Activated CD4-positive, alpha-beta T cell treated with anti-CD3 and anti-CD28 coated beads for 36 hours (primary cell): ENCODE data around the gene MCOLN1. TPM values are rescaled to one million over a fixed set of nuclear protein-coding genes. Genes with fewer than 3 reads are reported as not detected.

Experiments
- ATAC-seq: fragments of 200-7000 bp; cut with Tn5 transposase; one replicate; pipeline ENCODE4 v1.10.0; 2021; ENCODE audit warnings: mild to moderate bottlenecking, moderate library complexity
- CTCF ChIA-PET: fragments of 350-600 bp; sonication (Branson Sonifier 250); formaldehyde crosslinking; loops from one replicate; lab custom pipeline; 2021; ENCODE audit warnings: antibody characterized with exemption; lab: Charles Lee
- POLR2A ChIA-PET: fragments of 350-600 bp; sonication (Branson Sonifier 250); formaldehyde crosslinking; loops from one replicate; lab custom pipeline; 2021; ENCODE audit warnings: antibody characterized with exemption, inconsistent platforms; lab: Charles Lee
- DNase-seq: peaks from one replicate; pipeline ENCODE4 v3.0.0-alpha.2; 2020
- H3K27ac Mint-ChIP-seq: one replicate; pipeline ENCODE4 v1.8.0; 2021; ENCODE audit warnings: mixed read lengths
- H3K27me3 Mint-ChIP-seq: one replicate; pipeline ENCODE4 v1.8.0; 2021; ENCODE audit warnings: mixed read lengths
- H3K36me3 Mint-ChIP-seq: one replicate; pipeline ENCODE4 v1.8.0; 2021; ENCODE audit warnings: low read depth, mixed read lengths
- H3K4me1 Mint-ChIP-seq: one replicate; pipeline ENCODE4 v1.8.0; 2021; ENCODE audit warnings: mixed read lengths
- H3K4me3 Mint-ChIP-seq: one replicate; pipeline ENCODE4 v1.8.0; 2021; ENCODE audit warnings: mild to moderate bottlenecking, moderate library complexity, mixed read lengths
- H3K9me3 Mint-ChIP-seq: one replicate; pipeline ENCODE4 v1.8.0; 2021; ENCODE audit warnings: low read depth, mixed read lengths
- intact Hi-C, 2 experiments: fragments of 100-400 bp; cut with DNase I in 1 of 2; cut with micrococcal nuclease in 1 of 2; formaldehyde crosslinking; loops; one replicate each; pipeline versions ENCODE4 v1.14.2 to v1.15.1; 2022 to 2024; cut with DNase I, micrococcal nuclease
- total RNA-seq, 2 experiments: library from RNA; stranded (reverse); gene quantifications; one replicate each; pipeline ENCODE4 v1.2.3, GENCODE V29; 2021

Gene MCOLN1
- total RNA-seq, 2 experiments from 2014 or later = 6.7 to 7.7 TPM

- Mint-ChIP-seq H3K9me3 (no peaks in the 10 kb centered on the region), H3K36me3 (no peaks in the 10 kb centered on the region), H3K27me3 (peaks cover 31% of the 10 kb centered on the region), H3K4me3 (peak overlapping the region; percentile 32), H3K27ac (no peak overlapping the region), H3K4me1 (peaks cover 13% of the 10 kb centered on the region)
- CTCF ChIA-PET = interaction anchor here (0.8 kb wide), 1 partner anchor 370 kb away, joined by 3 read pairs; no protein-coding TSS in a partner anchor
- intact Hi-C loops = loop anchor here in 1 of 2 experiments (5.0 kb wide), 1 partner anchor 367 kb away; the partner anchor contains the start of gene PRR36
- no peak for DNase-seq
- POLR2A ChIA-PET = interaction anchor here (0.7 kb wide), 1 partner anchor 16 kb away, joined by 3 read pairs; no protein-coding TSS in a partner anchor
- ATAC-seq = no peak
Observed at GRCh38 chr19:7505288-7505681, 17.1 kb upstream of the MCOLN1 start.

GRCh38 chr19:7505682-7506384, 16.6 kb upstream of the MCOLN1 start:
- ChIA-PET CTCF (interaction anchor here (0.8 to 1.0 kb wide), 2 partner anchors 63 to 370 kb away, joined by 3 read pairs; no protein-coding TSS in a partner anchor), POLR2A (interaction anchor here (0.7 kb wide), 2 partner anchors 16 to 326 kb away, joined by 3 to 4 read pairs; no protein-coding TSS in a partner anchor)
- H3K27ac Mint-ChIP-seq = no peak overlapping the region
- no peaks in the 10 kb centered on the region for H3K9me3 Mint-ChIP-seq
- no peaks in the 10 kb centered on the region for H3K36me3 Mint-ChIP-seq
- intact Hi-C loops = loop anchor here in 1 of 2 experiments (1.0 to 5.0 kb wide), 6 partner anchors 16 to 366 kb away; partner anchors contain the start of genes MCOLN1, PEX11G, PNPLA6 and PRR36
- ATAC-seq (peak; percentile 64), DNase-seq (peak; percentile 72)
- peak overlapping the region; percentile 32 for H3K4me3 Mint-ChIP-seq
- H3K4me1 Mint-ChIP-seq = peaks cover 13% of the 10 kb centered on the region
- peaks cover 29% of the 10 kb centered on the region for H3K27me3 Mint-ChIP-seq

- Mint-ChIP-seq H3K27ac (no peak overlapping the region), H3K36me3 (no peaks in the 10 kb centered on the region), H3K27me3 (peaks cover 28% of the 10 kb centered on the region), H3K4me1 (peaks cover 13% of the 10 kb centered on the region), H3K9me3 (no peaks in the 10 kb centered on the region), H3K4me3 (no peak overlapping the region)
- intact Hi-C loops = loop anchor here in 1 of 2 experiments (1.0 to 5.0 kb wide), 6 partner anchors 16 to 366 kb away; partner anchors contain the start of genes MCOLN1, PEX11G, PNPLA6 and PRR36
- CTCF ChIA-PET = interaction anchor here (0.6 to 1.0 kb wide), 2 partner anchors 62 to 178 kb away, joined by 3 to 4 read pairs; no protein-coding TSS in a partner anchor
- ATAC-seq (peak; percentile 85), DNase-seq (peak; percentile 81)
- POLR2A ChIA-PET = interaction anchor here (0.6 to 0.7 kb wide), 2 partner anchors 11 to 325 kb away, joined by 3 to 4 read pairs; no protein-coding TSS in a partner anchor
Observed at GRCh38 chr19:7506385-7507328, 15.8 kb upstream of the MCOLN1 start.

GRCh38 chr19:7507884-7508283, 14.5 kb upstream of the MCOLN1 start:
- Mint-ChIP-seq H3K27ac (no peak overlapping the region), H3K4me3 (no peak overlapping the region), H3K27me3 (peaks cover 22% of the 10 kb centered on the region), H3K9me3 (no peaks in the 10 kb centered on the region), H3K4me1 (peaks cover 13% of the 10 kb centered on the region), H3K36me3 (no peaks in the 10 kb centered on the region)
- intact Hi-C loops = loop anchor here in 1 of 2 experiments (5.0 kb wide), 1 partner anchor 364 kb away; the partner anchor contains the start of gene PRR36
- ATAC-seq (peak; percentile 51), DNase-seq (peak; percentile 52)
- ChIA-PET CTCF (no interaction called here), POLR2A (no interaction called here)

GRCh38 chr19:7509625-7510024, 12.8 kb upstream of the MCOLN1 start:
- ChIA-PET CTCF (interaction anchor here (1.1 to 1.5 kb wide), 3 partner anchors 13 to 143 kb away, joined by 3 read pairs; no protein-coding TSS in a partner anchor), POLR2A (interaction anchor here (0.5 kb wide), 1 partner anchor 1272 kb away, joined by 5 read pairs; no protein-coding TSS in a partner anchor)
- peaks cover 13% of the 10 kb centered on the region for H3K4me1 Mint-ChIP-seq
- ATAC-seq = no peak
- peak; percentile 43 for DNase-seq
- H3K4me3 Mint-ChIP-seq = no peak overlapping the region
- no peaks in the 10 kb centered on the region for H3K9me3 Mint-ChIP-seq
- intact Hi-C loops = loop anchor here in 1 of 2 experiments (5.0 kb wide), 1 partner anchor 363 kb away; the partner anchor contains the start of gene PRR36
- H3K27ac Mint-ChIP-seq = no peak overlapping the region
- H3K27me3 Mint-ChIP-seq = peaks cover 20% of the 10 kb centered on the region
- H3K36me3 Mint-ChIP-seq = no peaks in the 10 kb centered on the region

- ATAC-seq (no peak), DNase-seq (no peak)
- intact Hi-C loops = no loop called here
- ChIA-PET POLR2A (no interaction called here), CTCF (no interaction called here)
- H3K27me3 Mint-ChIP-seq = peaks cover 16% of the 10 kb centered on the region
- H3K4me3 Mint-ChIP-seq = no peak overlapping the region
- H3K27ac Mint-ChIP-seq = no peak overlapping the region
- H3K36me3 Mint-ChIP-seq = no peaks in the 10 kb centered on the region
- H3K9me3 Mint-ChIP-seq = no peaks in the 10 kb centered on the region
- H3K4me1 Mint-ChIP-seq = peaks cover 4% of the 10 kb centered on the region
Observed at GRCh38 chr19:7512400-7512851, 10.0 kb upstream of the MCOLN1 start.

GRCh38 chr19:7513809-7514642, 8.4 kb upstream of the MCOLN1 start:
- H3K9me3 Mint-ChIP-seq = no peaks in the 10 kb centered on the region
- H3K4me1 Mint-ChIP-seq = peaks cover 4% of the 10 kb centered on the region
- intact Hi-C loops = no loop called here
- H3K36me3 Mint-ChIP-seq = no peaks in the 10 kb centered on the region
- no peak for DNase-seq
- H3K4me3 Mint-ChIP-seq = no peak overlapping the region
- POLR2A ChIA-PET = no interaction called here
- ATAC-seq = no peak
- H3K27ac Mint-ChIP-seq = no peak overlapping the region
- peaks cover 16% of the 10 kb centered on the region for H3K27me3 Mint-ChIP-seq
- CTCF ChIA-PET = interaction anchor here (1.2 kb wide), 1 partner anchor 10 kb away, joined by 3 read pairs; no protein-coding TSS in a partner anchor

GRCh38 chr19:7515110-7515644, 7.2 kb upstream of the MCOLN1 start:
- Mint-ChIP-seq H3K4me3 (peak overlapping the region; percentile 62), H3K4me1 (peaks cover 4% of the 10 kb centered on the region), H3K27ac (peak overlapping the region; percentile 79), H3K9me3 (no peaks in the 10 kb centered on the region), H3K36me3 (no peaks in the 10 kb centered on the region), H3K27me3 (peaks cover 12% of the 10 kb centered on the region)
- ChIA-PET POLR2A (no interaction called here), CTCF (no interaction called here)
- ATAC-seq (no peak), DNase-seq (no peak)
- intact Hi-C loops = no loop called here

GRCh38 chr19:7515645-7516151, 6.7 kb upstream of the MCOLN1 start, which contains the start of gene ZNF358:
ZNF358 (plus strand) TSS chr19:7516103; CDS start chr19:7519243, 3,140 bp downstream.
- POLR2A ChIA-PET = no interaction called here

GRCh38 chr19:7516333-7516732, 6.1 kb upstream of the MCOLN1 start:
- Mint-ChIP-seq H3K9me3 (no peaks in the 10 kb centered on the region), H3K4me1 (peaks cover 4% of the 10 kb centered on the region), H3K27me3 (peaks cover 12% of the 10 kb centered on the region), H3K36me3 (no peaks in the 10 kb centered on the region), H3K27ac (no peak overlapping the region), H3K4me3 (peak overlapping the region; percentile 66)
- ChIA-PET CTCF (no interaction called here), POLR2A (no interaction called here)
- intact Hi-C loops = no loop called here
- DNase-seq (no peak), ATAC-seq (no peak)

More at GRCh38 chr19:7515645-7516151, 6.7 kb upstream of the MCOLN1 start, which contains the start of gene ZNF358:
- CTCF ChIA-PET = no interaction called here
- intact Hi-C loops = no loop called here
- H3K4me3 Mint-ChIP-seq = peak within 1 kb of the TSS; percentile 66
- H3K9me3 Mint-ChIP-seq = no peaks in the 10 kb centered on the region
- no peaks in the 10 kb centered on the region for H3K36me3 Mint-ChIP-seq
- DNase-seq (peak; percentile 69), ATAC-seq (peak; percentile 88)
- H3K27ac Mint-ChIP-seq = peak within 1 kb of the TSS; percentile 79
- H3K27me3 Mint-ChIP-seq = peaks cover 12% of the 10 kb centered on the region
- H3K4me1 Mint-ChIP-seq = peaks cover 4% of the 10 kb centered on the region
